Stimulated activated CD8-positive, alpha-beta memory T cell treated with anti-CD3 and anti-CD28 coated beads, Interleukin-15, amount 100 ng/mL, for 48 hours (primary cell): ENCODE data around the gene ITIH4.
"Not testable (repeated sequence)": the region's sequence is repeated elsewhere in the genome, so short reads cannot be mapped to it uniquely, and the experiment has no call there.

Experiments used
- DNase-seq, 2 donors: peaks; one replicate each; pipeline ENCODE4 v3.0.0-alpha.2; 2020; ENCODE audit warnings: low read depth in 2 of 2

ITIH4 gene

DNA sequence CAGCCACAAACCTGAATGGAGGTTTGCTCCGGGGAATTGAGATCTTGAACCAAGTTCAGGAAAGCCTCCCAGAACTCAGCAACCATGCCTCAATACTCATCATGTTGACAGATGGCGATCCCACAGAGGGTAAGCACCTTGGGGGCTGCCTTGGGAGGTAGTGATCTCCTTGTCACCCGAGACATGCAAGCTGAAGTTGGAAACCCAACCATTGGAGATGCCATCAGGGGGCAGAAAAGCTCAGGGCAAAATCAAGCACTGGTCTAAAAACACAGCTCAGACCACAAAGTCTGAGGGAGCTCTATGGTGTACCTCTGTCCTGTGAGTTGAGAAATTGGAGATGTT lies 47.3 kb downstream of the ITIH4 start:
- no peak for DNase-seq

DNA sequence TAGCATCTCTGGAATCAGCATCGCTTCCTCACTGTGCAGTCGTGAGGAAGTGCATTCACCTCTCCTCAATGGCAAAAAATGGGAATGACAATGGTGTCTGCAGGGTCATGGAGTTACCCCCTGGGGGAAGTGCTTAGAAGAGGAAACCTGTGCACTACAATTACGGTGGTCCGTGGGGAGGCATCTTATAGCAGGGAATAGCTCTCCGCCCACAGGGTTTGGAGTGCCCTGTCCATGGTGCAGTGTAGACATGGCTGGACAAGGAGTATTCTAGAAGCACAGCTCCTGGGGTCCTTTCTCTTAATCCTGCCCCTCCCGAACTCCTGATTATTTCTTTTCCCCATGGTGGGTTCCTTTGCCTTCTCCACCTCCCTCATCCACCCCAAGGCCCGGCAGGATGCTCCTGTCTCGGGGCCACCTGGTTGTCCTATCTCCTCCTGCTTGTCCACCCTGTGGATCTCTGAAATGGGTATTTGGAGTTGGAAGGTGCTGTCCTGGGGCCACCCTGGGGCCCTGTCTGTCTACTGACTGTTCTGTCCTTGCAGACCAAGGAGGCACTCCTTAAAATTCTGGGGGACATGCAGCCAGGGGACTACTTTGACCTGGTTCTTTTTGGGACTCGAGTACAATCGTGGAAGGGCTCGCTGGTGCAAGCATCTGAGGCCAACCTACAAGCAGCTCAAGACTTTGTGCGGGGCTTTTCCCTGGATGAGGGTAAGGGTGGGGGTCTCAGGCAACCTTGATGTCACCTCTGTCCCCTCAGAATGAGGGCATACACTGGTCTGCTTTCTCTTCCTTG lies 47.9 kb downstream of the ITIH4 start:
- no peak for DNase-seq

DNA sequence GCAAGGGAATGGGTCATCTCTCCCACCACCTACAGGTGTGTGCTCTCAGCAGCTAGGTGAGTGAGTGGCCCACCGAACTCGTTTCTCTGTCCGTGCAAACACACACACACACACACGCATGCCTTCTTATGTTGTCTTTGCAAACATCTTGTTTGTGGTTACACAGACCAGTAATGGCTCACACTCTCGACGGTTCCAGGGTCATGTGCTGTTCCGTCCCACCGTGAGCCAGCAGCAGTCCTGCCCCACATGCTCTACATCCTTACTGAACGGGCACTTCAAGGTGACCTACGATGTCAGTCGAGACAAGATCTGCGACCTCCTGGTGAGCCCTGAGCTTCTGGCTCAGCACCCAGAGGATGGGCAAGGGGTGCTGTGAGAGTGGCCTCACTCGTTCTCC lies 48.7 kb downstream of the ITIH4 start:
- no peak for DNase-seq

DNA sequence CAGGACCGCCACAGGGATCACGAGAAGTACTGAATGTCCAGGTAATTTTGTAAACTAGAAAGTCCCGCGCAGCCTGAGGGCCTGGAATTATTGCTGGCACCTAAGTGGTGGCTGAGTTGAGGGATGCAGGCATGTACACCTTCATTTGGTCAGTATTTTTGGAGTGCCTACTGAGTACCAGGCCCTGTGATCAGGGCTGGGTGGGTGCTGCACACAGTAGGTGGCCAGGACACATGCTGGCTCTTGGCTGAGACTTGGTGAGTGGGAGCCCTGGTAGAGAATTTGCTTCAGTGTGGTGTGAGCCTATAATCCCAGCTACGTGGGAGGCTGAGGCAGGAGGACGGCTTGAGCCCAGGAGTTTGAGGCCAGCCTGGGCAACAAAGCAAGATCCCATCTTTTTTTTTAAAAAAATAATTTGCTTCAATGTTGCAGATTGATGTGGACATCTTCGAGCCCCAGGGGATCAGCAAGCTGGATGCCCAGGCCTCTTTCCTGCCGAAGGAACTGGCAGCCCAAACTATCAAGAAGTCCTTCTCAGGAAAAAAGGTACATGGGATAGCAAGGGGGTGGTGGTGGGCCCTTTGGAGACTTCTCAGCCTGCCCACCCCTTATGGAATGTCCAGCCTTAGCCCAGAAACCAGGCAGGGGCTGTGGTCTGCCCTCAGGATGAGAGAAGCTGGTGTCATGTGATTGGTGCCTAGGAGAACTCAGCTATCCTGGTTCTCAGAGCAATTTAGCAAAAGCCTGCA lies 50.5 kb downstream of the ITIH4 start:
- DNase-seq, result no peak

DNA sequence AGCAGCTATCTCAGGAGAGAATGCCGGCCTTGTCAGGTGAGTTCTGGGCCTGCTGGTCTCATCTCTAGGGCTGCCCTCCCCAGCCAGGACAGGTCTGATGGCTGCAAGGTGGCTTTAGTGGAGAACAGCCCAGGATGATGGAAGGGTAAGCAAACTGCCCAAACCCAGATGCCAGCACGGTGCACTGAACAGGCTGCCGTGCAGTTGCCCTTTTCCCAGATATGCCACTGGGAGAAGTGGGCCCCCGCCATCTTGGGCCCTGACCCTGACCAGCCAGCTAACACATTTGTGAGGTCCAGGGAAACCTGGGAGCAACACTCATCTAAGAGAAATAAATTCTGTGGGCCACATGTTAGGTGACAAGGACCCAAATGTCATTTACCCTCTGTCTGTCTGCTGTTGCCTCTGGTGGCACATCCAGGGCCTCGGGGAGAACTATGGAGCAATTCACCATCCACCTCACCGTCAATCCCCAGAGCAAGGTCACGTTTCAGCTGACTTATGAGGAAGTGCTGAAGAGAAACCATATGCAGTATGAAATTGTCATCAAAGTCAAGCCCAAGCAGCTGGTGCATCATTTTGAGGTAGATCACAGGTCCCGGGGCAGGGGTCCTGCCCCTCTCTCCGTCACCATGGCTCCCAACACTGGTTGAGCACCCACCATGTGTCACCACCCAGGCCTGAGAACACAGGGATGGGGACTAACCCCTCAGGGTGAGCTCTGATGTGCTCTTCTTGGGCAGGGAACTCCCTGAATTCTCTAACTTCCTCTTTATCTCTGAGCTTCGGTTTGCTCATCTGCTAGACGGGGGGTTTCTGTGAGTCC lies 51.2 kb downstream of the ITIH4 start:
- DNase-seq, result no peak

DNA sequence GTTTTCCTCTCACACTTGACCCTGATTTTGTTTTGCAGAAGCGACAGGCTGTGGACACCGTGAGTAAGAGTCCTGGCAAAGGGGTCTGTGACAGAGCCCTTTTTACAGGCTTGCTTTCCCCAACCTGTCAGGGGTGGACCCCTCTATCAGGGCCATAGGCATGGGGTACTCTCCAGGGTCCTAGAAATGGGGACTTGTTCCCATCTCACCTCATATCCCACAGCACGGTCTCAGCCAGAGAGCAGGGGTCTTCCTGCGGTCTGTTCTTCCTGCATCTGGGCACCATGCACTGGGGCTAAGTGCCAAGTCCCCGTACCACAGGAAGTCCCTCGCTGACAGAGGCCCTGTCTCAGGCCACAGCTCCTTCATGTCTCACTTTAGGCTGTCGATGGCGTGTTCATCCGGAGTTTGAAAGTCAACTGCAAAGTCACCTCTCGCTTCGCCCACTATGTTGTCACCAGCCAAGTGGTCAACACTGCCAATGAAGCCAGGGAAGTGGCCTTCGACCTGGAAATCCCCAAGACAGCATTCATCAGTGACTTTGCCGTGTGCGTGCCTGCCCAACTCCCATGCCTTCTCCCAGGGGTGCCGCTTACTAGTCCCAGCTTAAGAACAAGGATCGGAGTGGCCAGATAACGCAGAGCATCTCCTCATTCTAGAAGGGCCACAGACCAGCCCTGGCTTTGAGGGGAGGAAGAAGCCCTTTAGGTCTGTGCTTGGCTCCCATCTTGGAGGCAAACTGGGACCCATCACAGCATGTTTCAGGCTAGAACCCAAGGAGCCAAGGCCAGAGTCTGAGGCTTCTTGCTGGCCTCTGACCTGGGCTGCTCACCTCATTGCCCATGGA lies 52.3 kb downstream of the ITIH4 start:
- DNase-seq, result no peak

DNA sequence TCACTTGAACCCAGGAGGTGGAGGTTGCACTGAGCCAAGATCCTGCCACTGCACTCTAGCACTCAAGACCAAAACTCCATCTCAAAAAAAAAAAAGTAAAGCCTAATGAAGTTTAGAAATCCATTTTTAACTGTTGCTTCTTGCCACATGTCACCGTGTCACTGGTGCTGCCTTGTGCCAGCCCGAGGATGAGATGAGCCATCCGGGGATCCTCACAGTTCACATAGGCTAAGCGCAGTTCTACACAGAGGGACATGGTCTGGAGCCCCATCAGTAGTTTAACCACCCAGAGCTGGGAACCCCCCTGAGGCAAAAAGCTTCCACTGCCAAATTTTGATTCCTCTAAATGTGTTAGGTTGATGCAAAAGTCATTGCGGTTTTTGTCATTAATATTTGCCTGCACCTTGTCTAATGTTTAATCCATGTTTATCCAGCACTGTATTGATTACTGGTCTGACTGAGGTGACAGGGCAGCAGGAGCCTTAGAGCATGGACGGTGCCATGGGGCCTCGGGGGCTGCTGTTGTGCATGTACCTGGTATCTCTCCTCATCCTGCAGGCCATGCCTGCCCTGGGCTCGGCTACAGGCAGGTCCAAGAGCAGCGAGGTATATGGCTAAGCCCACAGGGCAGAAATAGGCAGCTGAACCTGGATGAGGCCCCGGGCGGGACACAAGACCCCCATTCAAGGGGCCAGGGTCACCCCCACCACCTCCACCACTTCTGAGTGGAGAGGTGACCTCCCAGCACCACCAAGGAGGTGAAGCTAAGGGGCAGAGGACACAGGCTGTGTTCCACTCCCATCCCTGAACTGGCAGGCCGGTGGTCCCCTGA lies 53.1 kb downstream of the ITIH4 start, which contains the start of gene ITIH1:
TSS of gene ITIH1 (plus strand) at position 473 of the 832 bp plus-strand sequence. CDS start at position 490, 17 bp downstream.
- DNase-seq, result no peak

DNA sequence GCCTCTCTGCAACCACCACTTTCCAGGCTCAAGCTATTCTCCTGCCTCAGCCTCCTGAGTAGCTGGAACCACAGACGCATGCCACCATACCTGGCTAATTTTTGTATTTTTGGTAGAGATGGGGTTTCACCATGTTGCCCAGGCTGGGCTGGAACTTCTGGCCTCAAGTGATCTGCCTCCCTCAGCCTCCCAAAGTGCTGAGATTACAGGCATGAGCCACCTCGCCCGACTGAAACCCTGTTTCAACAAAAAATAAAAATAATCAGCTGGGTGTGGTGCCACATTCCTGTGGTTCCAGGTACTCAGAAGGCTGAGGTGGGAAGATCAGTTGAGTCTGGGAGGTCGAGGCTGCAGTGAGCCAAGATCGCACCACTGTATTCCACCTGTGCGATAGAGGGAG lies 54.0 kb downstream of the ITIH4 start:
- DNase-seq, result not testable (repeated sequence)

DNA sequence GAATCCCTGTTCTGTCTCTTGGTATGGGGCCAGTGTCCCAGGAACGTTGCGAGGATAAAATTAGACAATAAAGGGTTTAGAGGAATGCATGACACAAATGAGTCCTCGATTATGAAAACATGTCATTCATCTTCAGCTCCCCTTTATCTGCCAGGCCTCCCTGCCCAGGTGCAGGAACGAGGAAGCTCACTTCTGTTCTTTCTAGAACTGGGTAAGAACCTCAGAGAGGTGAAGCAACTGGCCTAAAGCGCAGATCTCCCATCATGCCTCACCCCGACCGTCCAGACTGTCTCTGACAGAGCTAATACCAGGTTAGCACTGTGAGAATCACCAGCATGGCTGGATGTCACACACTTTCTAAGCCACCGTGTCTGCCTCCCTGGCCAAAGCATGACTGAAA lies 54.6 kb downstream of the ITIH4 start:
- no peak for DNase-seq

DNA sequence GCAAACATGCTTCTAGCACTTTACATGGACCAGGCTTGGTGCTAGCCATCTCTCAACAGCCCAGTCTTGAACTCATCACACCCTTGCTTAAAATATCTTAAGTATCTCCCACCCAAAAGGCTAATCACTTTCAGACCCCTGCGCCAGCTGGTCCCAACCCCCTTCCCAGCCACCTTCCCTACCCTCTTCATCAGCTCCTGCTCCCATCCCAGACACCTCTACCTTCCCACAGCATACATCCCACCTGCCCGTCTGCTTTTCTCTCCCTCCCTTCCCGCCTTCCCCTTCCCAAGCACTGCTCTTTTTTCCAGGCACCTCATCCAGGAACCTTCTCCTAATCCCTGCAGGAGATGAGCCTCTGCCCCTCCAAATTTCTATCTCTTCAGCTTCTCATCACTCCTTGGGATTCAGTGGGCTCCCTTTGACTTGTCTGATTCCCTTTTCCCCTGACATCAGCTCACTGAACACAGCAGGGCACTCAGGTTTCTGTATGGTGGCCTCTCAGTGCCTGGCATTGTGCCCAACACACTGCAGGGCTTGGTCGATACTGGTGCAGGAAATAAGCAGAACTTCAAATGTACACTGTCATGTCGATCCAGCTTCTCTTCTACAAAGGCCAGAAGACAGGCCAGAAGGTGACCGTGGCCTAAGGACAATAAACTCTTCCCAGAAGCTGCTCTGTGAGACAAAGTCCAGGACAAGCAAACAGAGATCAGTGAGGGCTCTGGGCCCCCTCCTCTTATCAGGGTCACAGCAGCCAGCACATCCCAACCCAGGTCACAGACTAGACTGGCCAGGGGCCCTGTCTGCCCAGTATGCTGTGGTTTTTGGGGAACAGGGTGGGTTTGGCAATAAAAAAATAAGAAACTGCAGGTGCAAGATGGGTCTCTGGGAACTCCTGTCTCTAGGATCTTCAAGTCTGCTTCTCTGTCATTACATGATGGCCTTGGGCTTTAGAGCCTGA lies 55.3 kb downstream of the ITIH4 start:
- DNase-seq, result no peak

DNA sequence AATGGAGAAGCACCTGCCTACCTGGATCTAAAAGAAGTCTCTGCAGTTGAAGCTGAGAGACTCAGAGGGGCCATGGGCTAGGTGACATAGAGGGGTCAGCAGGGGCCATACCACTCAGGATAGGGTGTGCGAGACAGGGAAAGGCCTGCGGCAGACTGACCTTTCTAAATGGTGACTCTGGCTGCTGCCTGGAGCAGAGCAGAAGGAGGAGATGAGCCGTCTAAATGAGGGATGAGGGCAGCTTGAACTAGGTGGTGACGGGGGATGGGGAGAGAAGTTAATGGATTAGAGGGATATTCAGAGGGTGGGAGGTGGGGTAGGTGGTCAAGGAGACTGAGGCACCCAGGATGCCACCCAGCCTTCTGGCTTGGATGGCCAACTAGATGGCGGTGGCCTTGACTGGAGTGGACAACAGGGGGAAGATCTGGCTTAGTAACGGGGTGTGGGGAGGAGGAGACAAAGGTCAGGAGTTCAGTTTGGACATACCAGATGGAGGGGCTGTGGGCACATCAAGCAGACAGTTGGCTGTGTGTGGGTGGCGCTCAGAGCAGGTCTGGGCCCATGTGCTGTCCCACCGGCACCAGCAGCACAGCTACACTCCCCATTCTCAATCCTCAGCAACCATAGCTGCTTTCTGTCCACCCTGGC lies 56.3 kb downstream of the ITIH4 start:
- DNase-seq, result no peak

DNA sequence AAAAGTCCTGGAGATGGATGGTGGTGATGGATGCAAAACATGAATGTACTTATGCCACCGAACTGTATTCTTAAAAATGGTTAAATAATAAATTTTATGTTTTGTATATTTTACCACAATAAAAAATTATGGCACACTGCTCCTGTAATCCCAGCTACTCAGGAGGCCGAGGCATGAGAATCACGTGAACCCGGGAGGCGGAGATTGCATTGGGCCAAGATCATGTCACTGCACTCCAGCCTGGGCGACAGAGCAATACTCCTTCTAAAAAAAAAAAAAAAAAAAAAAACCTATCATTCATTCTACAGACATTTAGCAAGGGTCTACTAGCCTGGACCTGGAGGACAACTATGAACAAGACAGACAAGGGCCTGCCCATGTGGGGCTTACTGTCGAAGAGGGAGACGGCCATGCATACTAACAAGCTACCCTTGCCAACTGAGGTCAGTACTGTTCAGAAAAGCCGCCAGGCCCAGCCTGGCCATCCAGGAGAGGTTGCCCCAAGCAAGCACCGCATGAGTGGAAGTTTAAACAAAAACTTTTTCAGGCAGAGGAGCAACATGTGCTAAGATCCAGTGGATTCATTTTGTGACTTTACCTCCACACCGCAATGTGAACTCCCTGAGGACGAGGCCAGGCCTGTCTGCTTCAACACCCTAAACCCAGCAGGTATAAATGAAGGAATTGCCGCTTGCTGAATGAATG lies 57.0 kb downstream of the ITIH4 start:
- no peak for DNase-seq

DNA sequence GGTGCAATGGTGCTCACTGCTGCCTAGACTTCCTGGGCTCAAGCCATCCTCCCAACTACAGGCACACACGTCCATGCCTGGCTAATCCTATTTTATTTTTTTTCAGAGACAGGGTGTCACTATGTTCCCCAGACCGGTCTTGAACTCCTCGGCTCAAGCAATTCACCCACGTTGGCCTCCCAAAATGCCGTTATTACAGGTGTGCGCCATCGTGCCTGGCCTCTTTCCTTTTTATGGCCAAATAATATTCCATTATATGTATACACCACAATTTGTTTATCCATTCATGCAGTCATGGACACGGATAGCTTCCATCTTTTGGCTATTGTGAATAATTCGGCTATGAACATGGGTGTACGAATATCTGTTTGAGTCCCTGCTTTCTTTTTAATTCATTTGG lies 58.8 kb downstream of the ITIH4 start:
- DNase-seq, result no peak

DNA sequence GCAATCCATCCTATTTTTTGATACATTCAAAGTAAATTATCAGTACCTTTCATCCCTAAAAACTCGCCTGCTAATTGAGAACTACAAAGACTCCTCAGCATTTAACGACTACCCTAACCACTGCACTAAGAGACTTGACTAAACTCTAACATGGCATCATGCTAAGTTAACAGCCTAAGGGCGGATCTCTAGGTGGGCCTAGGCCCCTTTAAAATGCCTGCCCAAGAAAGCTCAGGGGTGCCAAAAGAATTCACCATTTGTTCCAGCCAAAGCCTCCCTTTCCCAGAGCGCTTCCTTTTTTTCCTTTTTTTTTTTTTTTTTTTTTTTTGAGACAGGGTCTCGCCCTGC lies 59.2 kb downstream of the ITIH4 start:
- no peak for DNase-seq

DNA sequence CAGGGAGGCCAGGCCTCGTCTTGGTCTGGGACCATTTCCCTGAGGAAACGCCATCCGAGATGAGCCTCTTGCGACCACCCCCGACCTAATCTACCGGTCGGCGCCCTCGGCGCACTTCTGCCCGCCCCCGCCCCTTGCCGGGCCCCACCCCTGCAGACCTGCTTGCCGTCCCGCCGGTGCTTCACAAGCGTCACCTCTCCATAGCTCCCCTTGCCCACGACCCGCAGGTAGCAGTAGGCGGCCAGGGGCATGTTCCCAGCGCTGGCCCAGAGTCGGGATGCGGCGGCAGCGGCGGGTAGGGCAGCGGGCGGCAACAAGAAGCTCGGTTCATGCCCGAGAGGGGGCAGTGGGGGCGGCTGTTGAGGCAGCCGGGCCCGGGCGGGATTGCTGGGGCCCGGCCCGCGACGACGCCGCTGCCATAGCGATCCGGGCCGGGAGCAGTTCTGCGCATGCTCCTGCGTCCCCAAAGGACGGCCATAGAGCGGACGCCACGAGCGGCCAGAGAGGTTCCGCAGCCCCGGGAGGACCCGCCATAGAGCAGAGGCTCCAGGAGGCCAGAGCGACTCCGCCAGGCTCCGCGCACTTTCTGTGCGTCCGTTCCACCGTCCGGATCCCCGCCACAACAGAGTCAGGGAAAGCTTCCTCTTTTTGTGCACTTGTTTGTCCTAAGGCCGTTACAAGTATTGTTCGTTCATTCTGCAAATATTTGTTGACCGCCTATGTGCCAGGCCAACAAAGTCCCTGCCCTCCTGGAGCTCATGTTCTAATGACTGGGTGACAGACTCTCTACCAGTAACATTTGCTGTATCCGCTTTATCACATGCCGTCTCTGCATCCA lies 59.8 kb downstream of the ITIH4 start, which contains the start of gene NEK4:
TSS of gene NEK4 (minus strand) at position 445 of the 838 bp plus-strand sequence. CDS start at position 251, 194 bp downstream.
- peak; percentile 87 for DNase-seq

DNA sequence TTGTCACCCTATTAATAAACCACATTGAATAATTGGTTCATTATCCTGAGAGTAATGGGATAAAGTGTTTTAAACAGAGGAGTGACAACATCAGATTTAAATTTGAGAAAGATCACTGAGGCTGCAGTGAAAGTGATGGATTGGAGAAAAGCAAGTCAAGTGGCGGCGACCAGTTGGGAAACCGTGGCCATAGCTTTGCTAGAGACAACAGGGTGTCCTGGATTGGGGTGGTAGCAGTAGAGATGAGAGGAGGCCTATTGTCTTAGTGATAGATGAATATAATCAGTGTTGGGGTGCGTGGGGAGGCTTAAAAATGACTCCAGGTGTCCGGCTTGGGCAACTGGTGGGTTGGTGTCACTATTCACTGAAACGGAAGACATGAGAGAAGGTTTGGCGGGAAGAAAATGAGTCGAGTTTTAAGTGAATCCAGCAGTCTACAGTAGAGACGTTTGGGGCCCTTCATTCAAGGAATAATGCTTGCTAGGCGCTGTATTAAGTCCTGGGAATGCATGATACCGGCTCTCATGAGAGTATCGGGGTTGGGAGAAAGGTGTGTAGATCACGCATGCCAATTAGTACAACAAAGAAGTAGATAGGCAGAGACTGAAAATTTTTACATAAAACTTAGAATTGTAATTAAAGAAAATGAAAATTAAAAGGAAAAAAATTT lies 60.6 kb downstream of the ITIH4 start:
- DNase-seq, result no peak

DNA sequence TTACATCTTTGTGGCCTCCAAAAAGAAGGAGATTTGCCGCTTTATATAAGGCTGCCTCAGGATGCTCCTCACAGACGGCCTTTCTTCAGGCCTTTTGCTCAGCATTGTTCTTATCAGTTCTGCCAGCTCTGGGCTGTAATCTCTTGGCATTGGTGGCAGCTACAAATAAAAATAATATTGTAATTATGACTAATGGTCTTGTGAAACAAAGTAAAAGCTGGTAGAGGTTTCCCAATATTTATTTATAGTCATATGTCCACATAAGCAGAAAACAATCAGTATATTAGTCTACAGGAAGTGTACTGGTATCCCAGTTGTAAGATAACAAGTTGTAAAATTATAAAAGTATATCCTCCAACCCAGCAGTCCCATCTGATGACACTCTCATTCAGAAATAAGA lies 67.0 kb downstream of the ITIH4 start:
- DNase-seq, result no peak
